Measurements from ENCODE around the gene TMEM242. TPM values are rescaled to one million over a fixed set of nuclear protein-coding genes. Genes with fewer than 3 reads are reported as not detected.

Gene TMEM242
- total and polyA plus RNA-seq, 2 of the 8 experiments (the other 6 are each of a cell fraction or from before 2014, with no cell fraction given): 2.4 to 9.0 TPM

DNA sequence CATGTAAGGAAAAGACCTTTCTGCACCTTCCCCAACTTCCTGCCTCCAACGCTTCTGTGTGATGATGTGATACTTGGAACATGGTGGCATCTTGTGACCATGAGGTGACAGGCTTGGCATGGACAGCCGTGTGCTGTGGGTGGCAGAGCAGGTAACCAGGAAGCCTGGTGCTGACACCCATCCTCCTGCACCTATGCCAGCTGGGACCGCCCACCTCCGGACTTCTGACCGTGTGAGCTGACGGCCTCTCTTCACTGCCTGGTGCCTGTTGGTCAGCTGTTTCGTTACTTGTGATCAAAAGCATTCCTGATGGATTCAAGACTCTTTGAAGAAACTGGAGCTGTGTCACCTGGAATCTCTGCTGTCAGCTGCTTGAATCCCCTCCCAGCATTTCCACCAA is 70.3 kb downstream of the TMEM242 start:
- Histone ChIP-seq H2AK5ac (ENCODE audit: low read depth, low read length) (no peak overlapping the region), H3K79me1 (ENCODE audit: low read depth, low read length) (no peaks in the 10 kb centered on the region), H3K27ac (ENCODE audit: low read depth, low read length) (no peak overlapping the region), H3K27me3 (replicated peaks in 1 of 4; ENCODE audit: control insufficient read depth in 3 of 4, extremely low read depth in 1 of 4, insufficient read depth in 3 of 4, low read length in 3 of 4) (no peaks in the 10 kb centered on the region; a peak in 1 of 7 replicates), H3K4me2 (ENCODE audit: insufficient read depth in 1 of 2, low read depth in 2 of 2, low read length in 2 of 2) (no peak overlapping the region), H3K18ac (ENCODE audit: extremely low read depth, low read length) (no peak overlapping the region), H3K4ac (replicated peaks; ENCODE audit: insufficient read length, low read depth, low read length) (no peak overlapping the region), H4K5ac (ENCODE audit: insufficient read length, low read depth, low read length) (no peak overlapping the region), H3K14ac (ENCODE audit: insufficient read length) (no peak overlapping the region), H3K9ac (replicated peaks in 1 of 4; ENCODE audit: extremely low read depth in 1 of 4, low read depth in 3 of 4, low read length in 3 of 4) (no peak overlapping the region), H2BK12ac (ENCODE audit: low read depth, low read length) (no peak overlapping the region), H3K56ac (replicated peaks; ENCODE audit: insufficient read length, low read depth, low read length) (no peak overlapping the region), H3K9me3 (ENCODE audit: insufficient read depth in 2 of 2, low read depth in 1 of 2, low read length in 1 of 2) (no peaks in the 10 kb centered on the region; a peak in 1 of 4 replicates), H3K4me1 (replicated peaks in 1 of 4; ENCODE audit: control insufficient read depth in 3 of 4, insufficient read depth in 4 of 4, low read length in 3 of 4) (no peaks in the 10 kb centered on the region), H3K36me3 (ENCODE audit: control insufficient read depth in 2 of 4, insufficient read depth in 4 of 4, low read length in 3 of 4) (no peaks in the 10 kb centered on the region), H2BK15ac (ENCODE audit: low read length) (no peak overlapping the region), H2BK20ac (ENCODE audit: low read length) (no peak overlapping the region), H3K4me3 (ENCODE audit: extremely low read depth in 1 of 4, insufficient read depth in 2 of 4, low read depth in 3 of 4, low read length in 4 of 4) (no peak overlapping the region), H4K8ac (ENCODE audit: extremely low read depth, insufficient read depth, low read length) (no peak overlapping the region), H3K23ac (ENCODE audit: insufficient read length) (no peak overlapping the region), H2AFZ (ENCODE audit: low read length) (no peak overlapping the region), H4K91ac (replicated peaks; ENCODE audit: insufficient read length, low read length) (no peak overlapping the region), H2BK120ac (replicated peaks; ENCODE audit: low read depth, low read length) (no peak overlapping the region), H3K79me2 (ENCODE audit: control insufficient read depth in 1 of 2, insufficient read depth in 2 of 2, low read length in 2 of 2) (no peaks in the 10 kb centered on the region), H4K20me1 (replicated peaks in 1 of 2; ENCODE audit: control insufficient read depth in 1 of 2, insufficient read depth in 2 of 2, low read length in 2 of 2) (no peaks in the 10 kb centered on the region), H2BK5ac (ENCODE audit: low read depth, low read length) (no peak overlapping the region), H3K23me2 (ENCODE audit: low read depth, low read length) (no peaks in the 10 kb centered on the region)
- ChIA-PET CTCF (ENCODE audit: partially characterized antibody) (interaction anchor here (0.9 to 2.5 kb wide), 6 partner anchors 11 to 21 kb away, joined by 3 to 14 read pairs (median 3); no protein-coding TSS in a partner anchor), POLR2A (ENCODE audit: partially characterized antibody) (no interaction called here)
- WGBS, 2 experiments (ENCODE audit: extremely low coverage in 1 of 2, insufficient coverage in 1 of 2, insufficient read length in 1 of 2, insufficient replicate concordance in 2 of 2, low coverage in 1 of 2, low lambda C conversion rate in 2 of 2, missing lambda C conversion rate in 1 of 2): 82% methylated on average over 7 of the region's 7 CpGs; no CpG with 5 or more reads in 1 of the 2 experiments
- DNase-seq (ENCODE audit: low read depth in 1 of 2, low spot score in 2 of 2) (no peak), FAIRE-seq (no peak)
- TF ChIP-seq EP300 (IDR thresholded peaks at IDR 0.05; ENCODE audit: borderline replicate concordance in 1 of 2, low read depth in 2 of 2, low read length in 2 of 2): no peak
- no peak for TF ChIP-seq SIN3A (conservative IDR thresholded peaks at IDR 0.05 in 1 of 2, IDR thresholded peaks at IDR 0.05 in 1 of 2; ENCODE audit: low read depth in 1 of 2, low read length in 2 of 2)
- TF ChIP-seq, protein P1, sequence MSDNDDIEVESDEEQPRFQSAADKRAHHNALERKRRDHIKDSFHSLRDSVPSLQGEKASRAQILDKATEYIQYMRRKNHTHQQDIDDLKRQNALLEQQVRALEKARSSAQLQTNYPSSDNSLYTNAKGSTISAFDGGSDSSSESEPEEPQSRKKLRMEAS (IDR thresholded peaks at IDR 0.05): no peak
- no peak for TF ChIP-seq HDAC2 (IDR thresholded peaks at IDR 0.05; ENCODE audit: borderline replicate concordance in 1 of 2, low read depth in 2 of 2, low read length in 2 of 2)
- no peak for TF ChIP-seq BACH1 (IDR thresholded peaks at IDR 0.05; ENCODE audit: low read length)
- no peak for TF ChIP-seq GABPA (IDR thresholded peaks at IDR 0.05; ENCODE audit: borderline replicate concordance, insufficient read depth, low read length)

All from H1 (cell line).